GM23338 (cell line): ENCODE measurements around the gene COL6A1.

ENCODE experiments used
- CREB1 ChIP-seq: fragments of 250-450 bp; sonication (Bioruptor Pico); IDR thresholded peaks from 2 replicates; pipeline ENCODE4 v1.5.0; 2020; ENCODE audit warnings: low read depth, mild to moderate bottlenecking, moderate library complexity
- CTCF ChIP-seq, 2 experiments: fragments of 200-600 bp in 1 of 2; sonication (generic) in 1 of 2; conservative IDR thresholded peaks; 2 replicates each; pipeline versions ENCODE4 v1.5.1 to v1.6.1; 2016 to 2017; ENCODE audit warnings: antibody characterized with exemption in 2 of 2, low read depth in 2 of 2, mild to moderate bottlenecking in 2 of 2, moderate library complexity in 1 of 2
- ETS1 ChIP-seq: IDR thresholded peaks from 2 replicates; pipeline ENCODE4 v1.6.1; 2016; ENCODE audit warnings: antibody characterized with exemption
- EZH2 ChIP-seq: fragments of 200-600 bp; sonication (generic); IDR thresholded peaks from one replicate; pipeline ENCODE4 v1.8.0; 2017; ENCODE audit warnings: antibody characterized with exemption, mild to moderate bottlenecking, low read depth; ENCODE audit not compliant: unreplicated experiment
- EZH2phosphoT487 ChIP-seq: fragments of 200-600 bp; sonication (generic); IDR thresholded peaks from one replicate; pipeline ENCODE4 v1.8.1; 2018; ENCODE audit warnings: antibody characterized with exemption; ENCODE audit not compliant: unreplicated experiment
- NANOG ChIP-seq: IDR thresholded peaks from 2 replicates; pipeline ENCODE4 v1.6.1; 2016; ENCODE audit warnings: antibody characterized with exemption, borderline replicate concordance
- POLR2AphosphoS5 ChIP-seq: IDR thresholded peaks from 2 replicates; pipeline ENCODE4 v1.6.1; 2016; ENCODE audit warnings: antibody characterized with exemption, low read depth
- REST ChIP-seq: IDR thresholded peaks from one replicate; pipeline ENCODE4 v1.6.1; 2018; ENCODE audit warnings: antibody characterized with exemption; ENCODE audit not compliant: unreplicated experiment
- ZNF462 ChIP-seq: fragments of 250-450 bp; sonication (Bioruptor Pico); IDR thresholded peaks from 2 replicates; pipeline ENCODE4 v1.5.0; 2020; ENCODE audit warnings: mild to moderate bottlenecking, moderate library complexity

GRCh38 chr21:46009951-46010705 lies 28.6 kb downstream of the COL6A1 start:
- TF ChIP-seq CTCF (conservative IDR thresholded peaks at IDR 0.05; ENCODE audit: low read depth in 2 of 2) (no peak), POLR2AphosphoS5 (no peak), EZH2 (no peak), REST (no peak), CREB1 (CRISPR knock-in tag) (no peak), EZH2phosphoT487 (no peak), ZNF462 (no peak), NANOG (no peak), ETS1 (no peak)
